ENCODE data around the gene DDIT4. TPM values are rescaled to one million over a fixed set of nuclear protein-coding genes. Genes with fewer than 3 reads are reported as not detected.

Gene DDIT4
- total and polyA plus RNA-seq, 9 of the 15 experiments (the other 6 are each of a cell fraction or from before 2014, with no cell fraction given) = 8.2 to 675 (median 159) TPM

GRCh38 chr10:72319416-72320254 lies 45.9 kb downstream of the DDIT4 start (continued):
- TF ChIP-seq ETS1 (conservative IDR thresholded peaks at IDR 0.05; ENCODE audit: control insufficient read depth, low read depth, low read length) (no peak), CEBPG (CRISPR knock-in tag; IDR thresholded peaks at IDR 0.05) (0 out of 2 replicates have a peak, but pooled peaks have one; percentile 59), CEBPG (tag; conservative IDR thresholded peaks at IDR 0.05 in 1 of 2, IDR thresholded peaks at IDR 0.05 in 1 of 2) (no peak), CXXC5 (CRISPR knock-in tag; IDR thresholded peaks at IDR 0.05) (peak; percentile 57; the same call in 1 of the 2 replicates), SMAD2 (IDR thresholded peaks at IDR 0.05; ENCODE audit: low read depth, low read length) (no peak), ESRRA (IDR thresholded peaks at IDR 0.05; ENCODE audit: borderline replicate concordance, low read depth) (peak; percentile 94), KLF6 (CRISPR knock-in tag; IDR thresholded peaks at IDR 0.05; ENCODE audit: borderline replicate concordance) (peak; percentile 85), CBX1 (IDR thresholded peaks at IDR 0.05; ENCODE audit: low read depth) (peak; percentile 67; the same call in 1 of the 2 replicates), KLF16 (IDR thresholded peaks at IDR 0.05) (no peak), DNMT1 (IDR thresholded peaks at IDR 0.05) (0 out of 2 replicates have a peak, but pooled peaks have one; percentile 19), DACH1 (IDR thresholded peaks at IDR 0.05; ENCODE audit: partially characterized antibody) (no peak), STAG1 (CRISPR knock-in tag; IDR thresholded peaks at IDR 0.05; ENCODE audit: borderline replicate concordance) (no peak), MYC (IDR thresholded peaks at IDR 0.05; ENCODE audit: low read depth, low read length) (0 out of 2 replicates have a peak, but pooled peaks have one; percentile 25), MYC (CRISPR knock-in tag; IDR thresholded peaks at IDR 0.05; ENCODE audit: borderline replicate concordance, low read depth) (no peak), TCF3 (CRISPR knock-in tag; IDR thresholded peaks at IDR 0.05) (no peak), TRIM28 (IDR thresholded peaks at IDR 0.05) (no peak), NKRF (IDR thresholded peaks at IDR 0.05; ENCODE audit: borderline replicate concordance) (peak; percentile 19; the same call in 1 of the 2 replicates), HDAC6 (IDR thresholded peaks at IDR 0.05; ENCODE audit: low read depth, low read length) (no peak), ZNF274 (IDR thresholded peaks at IDR 0.05; ENCODE audit: borderline replicate concordance, low read depth, low read length) (no peak), ELK3 (CRISPR knock-in tag; IDR thresholded peaks at IDR 0.05) (no peak), PTBP1 (IDR thresholded peaks at IDR 0.05; ENCODE audit: low read depth, low read length) (no peak)
- TF ChIP-seq, protein P1, sequence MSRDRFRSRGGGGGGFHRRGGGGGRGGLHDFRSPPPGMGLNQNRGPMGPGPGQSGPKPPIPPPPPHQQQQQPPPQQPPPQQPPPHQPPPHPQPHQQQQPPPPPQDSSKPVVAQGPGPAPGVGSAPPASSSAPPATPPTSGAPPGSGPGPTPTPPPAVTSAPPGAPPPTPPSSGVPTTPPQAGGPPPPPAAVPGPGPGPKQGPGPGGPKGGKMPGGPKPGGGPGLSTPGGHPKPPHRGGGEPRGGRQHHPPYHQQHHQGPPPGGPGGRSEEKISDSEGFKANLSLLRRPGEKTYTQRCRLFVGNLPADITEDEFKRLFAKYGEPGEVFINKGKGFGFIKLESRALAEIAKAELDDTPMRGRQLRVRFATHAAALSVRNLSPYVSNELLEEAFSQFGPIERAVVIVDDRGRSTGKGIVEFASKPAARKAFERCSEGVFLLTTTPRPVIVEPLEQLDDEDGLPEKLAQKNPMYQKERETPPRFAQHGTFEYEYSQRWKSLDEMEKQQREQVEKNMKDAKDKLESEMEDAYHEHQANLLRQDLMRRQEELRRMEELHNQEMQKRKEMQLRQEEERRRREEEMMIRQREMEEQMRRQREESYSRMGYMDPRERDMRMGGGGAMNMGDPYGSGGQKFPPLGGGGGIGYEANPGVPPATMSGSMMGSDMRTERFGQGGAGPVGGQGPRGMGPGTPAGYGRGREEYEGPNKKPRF (IDR thresholded peaks at IDR 0.05; ENCODE audit: low read depth, low read length) = no peak
